ENCODE data around the gene NLN. TPM values are rescaled to one million over a fixed set of nuclear protein-coding genes. Genes with fewer than 3 reads are reported as not detected.
"Not testable (repeated sequence)": the region's sequence is repeated elsewhere in the genome, so short reads cannot be mapped to it uniquely, and the experiment has no call there.

The NLN gene
- total RNA-seq, 2 donors from 2014 or later: 12.7 to 27.8 TPM

DNA sequence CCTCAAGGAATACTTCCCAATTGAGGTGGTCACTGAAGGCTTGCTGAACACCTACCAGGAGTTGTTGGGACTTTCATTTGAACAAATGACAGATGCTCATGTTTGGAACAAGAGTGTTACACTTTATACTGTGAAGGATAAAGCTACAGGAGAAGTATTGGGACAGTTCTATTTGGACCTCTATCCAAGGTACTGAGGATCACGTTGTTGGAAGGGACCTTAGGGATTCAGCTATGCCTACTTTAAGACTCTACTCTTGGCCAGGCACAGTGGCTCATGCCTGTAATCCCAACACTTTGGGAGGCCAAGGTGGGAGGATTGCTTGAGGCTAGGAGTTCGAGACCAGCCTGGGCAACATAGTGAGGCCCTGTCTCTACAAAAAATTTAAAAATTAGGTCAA, 66.3 kb downstream of the NLN start:
- H3K36me3 Mint-ChIP-seq: peaks cover 17 to 31% of the 10 kb centered on the region in 2 donors
- ATAC-seq; H3K27ac Mint-ChIP-seq; DNase-seq (ENCODE audit: low spot score in 2 of 2); H3K9me3 Mint-ChIP-seq: not testable (repeated sequence)

DNA sequence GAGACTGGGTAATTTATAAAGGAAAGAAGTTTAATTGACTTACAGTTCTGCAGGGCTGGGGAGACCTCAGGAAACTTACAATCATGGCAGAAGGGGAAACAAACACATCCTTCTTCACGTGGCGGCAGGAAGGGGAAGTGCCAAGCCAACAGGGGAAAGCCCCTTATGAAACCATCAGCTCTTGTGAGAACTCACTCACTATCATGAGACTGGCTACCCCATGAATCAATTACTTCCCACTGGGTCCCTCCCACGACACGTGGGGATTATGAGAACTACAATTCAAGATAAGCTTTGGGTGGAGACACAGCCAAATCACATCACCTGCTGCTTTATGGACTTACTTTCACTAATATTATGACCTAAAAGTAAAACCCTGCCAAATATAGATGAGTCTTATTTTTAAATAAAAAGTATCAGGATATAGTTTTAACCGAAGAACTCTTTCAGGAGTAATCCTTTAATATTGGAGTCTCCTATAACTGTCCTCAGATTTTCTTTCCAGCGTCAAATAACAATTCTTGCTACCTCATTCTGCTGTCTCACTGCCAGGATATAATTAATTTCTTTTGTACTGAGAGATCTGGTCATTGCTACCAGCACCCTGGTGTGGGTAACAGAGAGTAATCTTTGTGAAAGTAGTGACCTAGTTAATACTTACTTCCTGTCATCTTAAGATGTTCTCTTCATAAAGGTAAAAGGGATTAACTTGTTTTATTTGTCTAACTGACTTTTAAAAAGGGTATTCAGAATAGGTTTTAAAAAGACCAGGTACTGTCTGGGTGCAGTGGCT, 68.6 kb downstream of the NLN start:
- ATAC-seq: peak; percentile 38 to 94
- peaks cover 17 to 43% of the 10 kb centered on the region in 2 donors for H3K36me3 Mint-ChIP-seq
- DNase-seq (ENCODE audit: low spot score in 2 of 2): no peak
- peak overlapping the region in 1 of 2 donors; percentile 47 for H3K27ac Mint-ChIP-seq
- peaks cover 6 to 8% of the 10 kb centered on the region in 2 donors for H3K9me3 Mint-ChIP-seq

DNA sequence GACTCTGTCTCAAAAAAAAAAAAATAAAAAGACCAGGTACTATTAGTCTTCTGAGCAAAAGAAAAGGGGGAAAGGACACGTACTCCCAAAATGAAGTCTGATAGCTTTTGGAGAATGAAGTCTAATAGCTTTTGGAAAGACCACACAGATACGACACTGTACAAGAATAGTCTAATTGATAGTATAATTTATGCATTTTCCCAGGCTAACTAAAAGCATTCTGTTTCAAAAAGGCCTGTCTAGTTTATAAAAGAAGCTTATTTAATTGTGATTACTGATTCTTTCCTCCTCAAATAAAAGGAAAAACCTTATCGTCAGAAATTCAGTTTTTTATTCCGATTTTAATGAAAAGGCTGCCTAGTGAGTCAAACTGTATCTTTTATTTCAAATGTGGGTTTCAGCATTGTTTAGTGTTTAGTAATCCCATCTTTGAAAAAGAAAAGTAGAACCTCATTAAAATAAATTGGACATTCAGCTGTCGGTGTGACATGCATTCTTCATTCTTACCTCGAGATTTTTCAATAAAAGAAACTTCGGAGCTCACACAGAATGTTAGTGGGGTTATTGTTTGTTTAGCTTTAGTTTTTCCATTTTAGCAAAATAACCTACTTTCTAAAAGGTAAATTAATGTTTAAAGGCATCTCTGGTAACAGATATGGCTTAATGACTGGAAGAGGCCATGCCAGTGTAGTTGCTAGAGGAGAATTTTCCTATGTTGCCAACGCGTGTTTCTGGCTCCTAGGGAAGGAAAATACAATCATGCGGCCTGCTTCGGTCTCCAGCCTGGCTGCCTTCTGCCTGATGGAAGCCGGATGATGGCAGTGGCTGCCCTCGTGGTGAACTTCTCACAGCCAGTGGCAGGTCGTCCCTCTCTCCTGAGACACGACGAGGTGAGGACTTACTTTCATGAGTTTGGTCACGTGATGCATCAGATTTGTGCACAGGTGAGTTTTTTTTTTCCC, 70.0 kb downstream of the NLN start:
- DNase-seq (ENCODE audit: low spot score in 2 of 2): no peak
- H3K27ac Mint-ChIP-seq: no peak overlapping the region
- peaks cover 6 to 8% of the 10 kb centered on the region in 2 donors for H3K9me3 Mint-ChIP-seq
- peaks cover 17 to 43% of the 10 kb centered on the region in 2 donors for H3K36me3 Mint-ChIP-seq
- no peak for ATAC-seq

DNA sequence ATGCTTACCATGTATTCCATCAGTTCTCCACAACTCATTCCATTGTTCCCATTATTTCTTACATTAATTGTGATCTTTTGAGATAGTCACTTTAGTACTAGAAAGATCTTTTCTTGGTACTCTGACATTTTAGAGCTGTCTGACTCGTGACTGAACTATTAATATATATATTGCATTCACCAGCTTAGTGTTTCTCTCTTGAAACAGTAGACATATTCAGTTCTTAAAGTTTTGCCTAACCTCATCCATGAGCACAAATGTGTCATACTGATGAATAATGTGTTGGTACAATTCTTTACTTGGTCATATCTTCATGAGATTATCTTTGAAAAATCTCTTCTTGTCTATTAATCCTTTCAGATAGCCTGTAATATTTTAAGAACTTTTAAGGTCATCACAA, 74.3 kb downstream of the NLN start:
- Mint-ChIP-seq H3K9me3 (peaks cover 0 to 4% of the 10 kb centered on the region in 2 donors), H3K36me3 (peaks cover 0 to 24% of the 10 kb centered on the region in 2 donors), H3K27ac (no peak overlapping the region)
- no peak for ATAC-seq
- no peak for DNase-seq (ENCODE audit: low spot score in 2 of 2)

DNA sequence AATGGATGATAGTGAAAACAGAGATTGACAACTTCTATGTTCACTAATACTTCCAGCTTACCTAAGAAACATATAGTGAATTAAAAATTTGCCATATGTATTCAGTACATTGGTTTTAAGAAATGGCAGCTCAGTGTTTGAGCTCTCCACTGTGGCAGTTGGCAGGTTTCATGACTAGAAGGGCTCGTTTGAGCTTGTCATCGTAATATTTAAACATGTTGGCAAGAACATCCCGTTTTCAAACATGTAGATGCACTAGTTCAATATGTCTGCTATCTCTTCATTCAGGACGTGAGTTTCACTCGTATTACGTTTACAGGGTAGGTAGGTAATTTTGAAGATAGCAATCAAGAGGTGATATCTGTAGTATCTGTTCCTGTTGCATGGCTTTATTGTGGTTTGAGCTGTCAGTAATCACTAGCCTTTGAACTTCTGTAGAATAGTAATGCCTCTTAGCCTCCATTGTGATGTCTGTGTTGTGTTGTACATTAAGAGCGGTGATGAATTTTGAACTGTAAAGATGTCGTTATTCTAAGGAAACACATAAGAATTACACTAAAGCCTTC, 74.8 kb downstream of the NLN start:
- ATAC-seq (no peak), DNase-seq (ENCODE audit: low spot score in 2 of 2) (no peak)
- peaks cover 5 to 30% of the 10 kb centered on the region in 2 donors for H3K36me3 Mint-ChIP-seq
- H3K9me3 Mint-ChIP-seq: peaks cover 3 to 9% of the 10 kb centered on the region in 2 donors
- no peak overlapping the region for H3K27ac Mint-ChIP-seq

DNA sequence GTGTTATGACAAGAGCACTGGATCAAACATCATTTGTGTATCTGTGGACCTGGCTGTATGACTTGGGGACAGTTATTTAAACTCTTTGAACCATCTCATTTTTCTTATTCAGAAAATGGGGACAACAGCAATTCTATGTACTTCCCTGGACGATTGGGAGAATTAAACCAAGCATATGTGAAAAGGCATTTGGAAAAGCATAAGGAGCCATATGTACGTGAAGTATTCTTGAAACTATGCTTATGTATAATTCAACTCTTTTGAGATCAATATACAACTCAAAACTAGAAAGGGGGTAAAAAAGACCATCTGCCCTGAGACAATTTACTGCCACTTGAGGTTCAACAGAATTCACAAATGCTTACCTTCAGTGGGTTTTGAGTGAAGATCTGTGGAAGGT, 75.5 kb downstream of the NLN start:
- no peak for DNase-seq (ENCODE audit: low spot score in 2 of 2)
- Mint-ChIP-seq H3K9me3 (peaks cover 5 to 11% of the 10 kb centered on the region in 2 donors), H3K36me3 (peaks cover 8 to 36% of the 10 kb centered on the region in 2 donors)

DNA sequence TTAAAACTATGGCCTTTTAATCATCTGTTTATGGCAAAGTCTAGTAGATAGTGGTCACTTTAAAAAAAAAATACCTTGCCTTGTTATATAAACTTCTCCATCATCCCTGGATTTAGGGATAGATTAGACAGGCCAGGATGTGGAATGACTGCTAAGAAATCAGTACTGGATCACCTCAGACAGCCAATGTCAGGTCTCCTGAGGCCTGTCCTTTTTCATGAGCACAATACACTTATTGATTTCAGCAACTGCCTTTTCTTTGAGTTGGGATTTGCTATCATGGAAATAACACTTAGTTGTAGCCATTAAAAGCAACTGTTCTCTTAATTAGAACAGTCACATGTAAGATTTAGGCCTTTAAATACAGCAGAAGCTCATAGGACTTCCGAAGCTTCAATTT, 77.9 kb downstream of the NLN start:
- DNase-seq (ENCODE audit: low spot score in 2 of 2): no peak
- H3K9me3 Mint-ChIP-seq: peaks cover 5 to 12% of the 10 kb centered on the region in 2 donors
- H3K36me3 Mint-ChIP-seq: peaks cover 8 to 48% of the 10 kb centered on the region in 2 donors
- H3K27ac Mint-ChIP-seq: no peak overlapping the region
- ATAC-seq: no peak

More for the DNA sequence above, 75.5 kb downstream of the NLN start:
- no peak overlapping the region for H3K27ac Mint-ChIP-seq
- no peak for ATAC-seq

DNA sequence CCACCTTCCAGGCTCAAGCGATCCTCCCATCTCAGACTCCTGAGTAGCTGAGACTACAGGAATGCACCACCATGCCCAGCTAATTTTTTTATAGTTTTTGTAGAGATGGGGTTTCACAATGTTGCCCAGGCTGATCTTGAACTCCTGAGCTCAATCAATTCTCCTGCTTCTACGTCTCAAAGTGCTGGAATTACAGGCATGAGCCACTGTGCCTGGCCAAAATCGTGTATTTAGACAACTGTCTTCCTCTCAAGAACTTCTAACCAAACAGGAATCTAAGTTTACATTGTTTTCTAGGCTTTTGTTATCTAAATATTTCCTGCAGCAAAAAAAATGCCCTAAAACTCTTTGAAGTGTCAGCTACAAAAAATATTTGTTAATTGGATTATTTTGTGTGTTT, 78.8 kb downstream of the NLN start:
- peaks cover 12 to 57% of the 10 kb centered on the region in 2 donors for H3K36me3 Mint-ChIP-seq
- H3K27ac Mint-ChIP-seq: no peak overlapping the region
- DNase-seq (ENCODE audit: low spot score in 2 of 2) (no peak), ATAC-seq (no peak)
- H3K9me3 Mint-ChIP-seq: peaks cover 5 to 17% of the 10 kb centered on the region in 2 donors

DNA sequence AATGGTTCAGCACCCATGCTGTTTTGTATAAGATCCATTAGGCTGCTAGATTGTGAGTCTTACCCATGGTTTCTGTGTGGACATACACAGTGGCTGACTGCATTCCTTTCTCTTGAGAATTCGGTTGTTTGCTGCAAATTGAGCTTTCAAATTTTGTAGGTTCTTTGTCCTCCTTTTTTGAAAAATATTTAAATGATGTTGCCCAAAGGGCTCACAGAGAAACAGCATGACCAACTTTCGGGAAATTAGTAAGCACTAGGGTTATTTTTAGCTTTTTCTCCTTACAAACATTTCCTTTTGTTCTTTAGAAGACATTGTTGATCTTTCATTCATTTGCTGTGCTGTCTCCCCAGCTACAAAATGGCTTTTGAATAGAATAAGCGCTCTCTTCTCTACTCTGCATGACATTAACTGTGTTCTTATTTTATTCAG, 79.4 kb downstream of the NLN start:
- DNase-seq (ENCODE audit: low spot score in 2 of 2) (no peak), ATAC-seq (no peak)
- H3K36me3 Mint-ChIP-seq: peaks cover 18 to 63% of the 10 kb centered on the region in 2 donors
- peaks cover 5 to 17% of the 10 kb centered on the region in 2 donors for H3K9me3 Mint-ChIP-seq
- no peak overlapping the region for H3K27ac Mint-ChIP-seq

DNA sequence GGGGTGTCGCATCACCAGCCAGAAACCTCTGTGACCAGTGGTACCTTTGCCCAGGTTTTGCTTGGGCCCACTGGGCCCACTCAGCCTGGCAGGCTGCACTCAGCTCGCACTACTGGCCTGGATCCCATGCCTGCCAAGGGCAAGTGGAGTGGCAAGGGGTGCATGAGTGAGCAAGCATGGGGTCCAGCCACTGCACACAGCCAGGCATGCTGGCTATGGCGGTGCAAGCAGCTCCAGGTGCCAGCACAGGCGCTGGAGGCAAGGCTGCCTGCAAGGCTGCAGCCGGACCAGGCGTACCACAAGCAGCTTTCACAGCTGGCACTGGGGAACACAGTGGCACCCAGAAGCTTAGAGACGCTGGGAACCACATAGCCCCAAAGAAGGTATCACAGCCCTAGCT, 80.1 kb downstream of the NLN start:
- Mint-ChIP-seq H3K9me3 (peaks cover 5 to 17% of the 10 kb centered on the region in 2 donors), H3K27ac (peak overlapping the region in 1 of 2 donors; percentile 73), H3K36me3 (peaks cover 23 to 67% of the 10 kb centered on the region in 2 donors)
- DNase-seq (ENCODE audit: low spot score in 2 of 2) (no peak), ATAC-seq (no peak)

DNA sequence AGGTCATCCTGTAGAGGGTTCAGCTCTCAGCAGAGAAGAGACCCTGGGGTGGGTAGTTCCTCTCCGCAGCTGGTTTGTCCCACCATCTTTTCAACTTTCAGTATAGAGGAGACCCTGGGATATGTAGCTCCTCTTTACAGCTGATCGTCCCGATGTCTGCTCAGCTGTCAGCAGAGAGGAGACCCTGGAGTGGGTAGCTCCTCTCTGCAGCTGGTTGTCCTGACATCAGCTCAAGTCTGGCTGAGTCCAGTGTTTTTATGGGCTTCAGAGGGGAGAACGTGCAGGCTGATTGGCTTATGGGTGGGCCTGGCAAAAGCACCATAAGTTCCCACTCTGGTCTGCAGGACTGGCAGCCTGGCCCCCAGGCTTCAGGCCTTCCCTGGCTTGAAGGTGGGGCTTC, 80.8 kb downstream of the NLN start:
- Mint-ChIP-seq H3K27ac (no peak overlapping the region), H3K36me3 (peaks cover 23 to 65% of the 10 kb centered on the region in 2 donors), H3K9me3 (peaks cover 5 to 17% of the 10 kb centered on the region in 2 donors)
- DNase-seq (ENCODE audit: low spot score in 2 of 2): no peak
- ATAC-seq: no peak

DNA sequence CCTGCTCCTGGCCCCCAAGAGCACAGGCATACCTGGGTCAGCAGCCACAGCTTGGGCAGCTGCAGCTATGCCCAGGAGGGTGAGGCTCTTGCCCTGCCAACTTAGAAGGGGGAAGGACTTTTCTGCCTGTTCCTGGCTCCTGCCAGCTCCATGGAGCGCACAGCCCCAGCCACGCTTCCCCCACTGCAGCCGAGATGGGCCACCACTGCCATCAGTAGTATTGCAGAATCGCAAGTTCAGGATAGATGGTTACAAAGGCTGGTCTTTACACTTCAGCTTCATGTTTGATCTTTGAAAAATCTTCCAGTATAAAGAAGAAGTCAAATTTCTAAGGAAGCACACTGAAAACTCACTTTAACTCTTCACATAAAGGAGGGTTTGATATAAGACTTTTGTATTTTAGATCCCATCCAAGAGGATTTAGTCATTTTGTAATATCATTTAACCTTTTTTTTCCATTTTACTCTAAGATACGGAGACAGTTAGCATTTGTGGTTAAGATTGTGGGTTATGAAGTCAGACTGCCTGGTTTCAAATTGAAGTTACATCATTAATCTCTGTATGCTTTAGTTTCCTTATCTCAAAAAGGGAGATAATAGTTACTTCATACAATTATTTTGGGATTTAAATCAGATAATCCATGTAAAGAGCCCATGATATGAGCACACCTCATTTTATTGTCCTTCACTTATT, 81.8 kb downstream of the NLN start:
- DNase-seq (ENCODE audit: low spot score in 2 of 2): peak in 1 of 2 donors; percentile 9
- H3K27ac Mint-ChIP-seq: peak overlapping the region; percentile 66 to 74

DNA sequence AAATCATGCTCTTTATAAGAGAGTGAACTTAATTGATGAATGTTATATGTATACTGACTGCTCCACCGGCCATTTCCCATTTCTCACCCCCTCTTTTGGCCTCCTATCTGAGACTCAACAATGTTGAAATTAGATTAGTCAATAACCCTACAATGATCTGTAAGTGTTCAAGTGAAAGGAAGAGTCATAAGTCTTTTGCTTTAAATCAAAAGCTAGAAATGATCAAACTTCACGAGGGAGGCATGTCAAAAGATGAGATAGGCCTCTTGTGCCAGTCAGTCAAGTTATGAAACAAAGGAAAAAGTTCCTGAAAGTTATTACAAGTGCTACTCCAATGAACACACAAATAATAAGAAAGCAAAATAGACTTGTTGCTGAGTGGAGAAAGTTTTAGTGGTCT, 83.1 kb downstream of the NLN start:
- H3K9me3 Mint-ChIP-seq: peaks cover 5 to 17% of the 10 kb centered on the region in 2 donors
- H3K27ac Mint-ChIP-seq: peak overlapping the region in 1 of 2 donors; percentile 37
- peaks cover 29 to 75% of the 10 kb centered on the region in 2 donors for H3K36me3 Mint-ChIP-seq
- DNase-seq (ENCODE audit: low spot score in 2 of 2): no peak
- peak in 1 of 2 donors; percentile 32 for ATAC-seq

More for the DNA sequence above, 81.8 kb downstream of the NLN start:
- Mint-ChIP-seq H3K36me3 (peaks cover 23 to 67% of the 10 kb centered on the region in 2 donors), H3K9me3 (peaks cover 5 to 17% of the 10 kb centered on the region in 2 donors)
- ATAC-seq: peak; percentile 84 to 88

DNA sequence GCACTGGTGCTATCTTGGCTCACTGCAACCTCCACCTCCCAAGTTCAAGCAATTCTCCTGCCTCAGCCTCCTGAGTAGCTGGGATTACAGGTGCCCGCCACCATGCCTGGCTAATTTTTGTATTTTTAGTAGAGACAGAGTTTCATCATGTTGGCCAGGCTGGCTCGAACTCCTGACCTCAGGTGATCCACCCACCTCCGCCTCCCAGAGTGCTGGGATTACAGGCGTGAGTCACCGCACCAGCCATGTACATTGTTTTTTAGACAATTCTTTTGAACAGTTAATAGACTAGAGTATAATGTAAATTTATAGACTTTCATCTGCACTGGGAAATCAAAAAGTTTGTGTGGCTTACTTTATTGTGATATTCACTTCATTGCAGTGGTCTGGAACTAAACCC, 85.5 kb downstream of the NLN start:
- not testable (repeated sequence) for ATAC-seq; H3K27ac Mint-ChIP-seq; H3K9me3 Mint-ChIP-seq; DNase-seq (ENCODE audit: low spot score in 2 of 2)
- peaks cover 22 to 60% of the 10 kb centered on the region in 2 donors for H3K36me3 Mint-ChIP-seq

DNA sequence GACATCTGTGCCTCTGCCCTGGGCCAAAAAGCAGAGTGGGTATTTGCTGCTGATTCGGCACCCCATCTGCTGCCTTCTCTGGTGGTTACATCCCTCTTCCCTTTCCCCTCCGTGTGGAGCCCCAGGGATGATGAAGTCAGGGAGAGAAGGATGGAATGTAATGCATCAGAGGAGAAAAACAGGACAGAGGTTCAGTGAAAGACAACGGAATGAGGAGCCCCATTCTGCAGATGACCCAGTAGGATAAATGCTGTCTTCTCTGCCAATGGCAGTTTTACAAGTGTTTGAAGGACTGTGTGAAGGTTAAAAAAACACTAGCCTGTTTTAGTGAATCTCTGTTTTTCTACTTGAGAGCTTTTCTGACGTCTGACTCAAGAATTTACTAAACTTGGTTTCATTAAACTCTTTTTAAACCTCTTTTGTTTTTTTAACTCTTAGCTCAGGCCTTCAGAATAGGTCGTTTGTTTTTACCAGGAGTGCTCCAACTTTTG, 86.3 kb downstream of the NLN start:
- DNase-seq (ENCODE audit: low spot score in 2 of 2): no peak
- peaks cover 24 to 52% of the 10 kb centered on the region in 2 donors for H3K36me3 Mint-ChIP-seq

DNA sequence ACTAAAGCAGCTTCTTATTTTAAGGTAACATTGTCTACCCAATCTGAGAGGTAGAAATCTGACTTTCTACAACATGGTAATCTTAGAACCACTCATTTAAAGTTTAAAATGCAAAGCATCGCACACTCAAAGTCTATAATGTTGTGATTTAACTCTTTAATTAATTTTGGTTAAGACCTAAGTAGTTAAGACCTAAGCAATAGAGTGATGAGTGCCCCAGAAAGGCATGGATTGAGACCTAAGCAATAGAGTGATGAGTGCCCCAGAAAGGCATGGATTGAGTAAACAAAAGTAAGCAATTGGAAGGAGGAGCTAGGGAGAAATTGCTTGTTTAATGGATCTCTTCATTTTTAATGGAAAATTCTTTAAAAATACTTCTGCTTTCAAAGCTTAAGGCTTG, 86.8 kb downstream of the NLN start:
- Mint-ChIP-seq H3K27ac (no peak overlapping the region), H3K36me3 (peaks cover 27 to 47% of the 10 kb centered on the region in 2 donors), H3K9me3 (peaks cover 0 to 6% of the 10 kb centered on the region in 2 donors)
- DNase-seq (ENCODE audit: low spot score in 2 of 2) (no peak), ATAC-seq (no peak)

More for the DNA sequence above, 86.3 kb downstream of the NLN start:
- Mint-ChIP-seq H3K9me3 (peaks cover 0 to 6% of the 10 kb centered on the region in 2 donors), H3K27ac (no peak overlapping the region)
- no peak for ATAC-seq
